ENCODE results near the gene EXOC3.
"Not testable (repeated sequence)": the region's sequence is repeated elsewhere in the genome, so short reads cannot be mapped to it uniquely, and the experiment has no call there.

The EXOC3 gene

DNA sequence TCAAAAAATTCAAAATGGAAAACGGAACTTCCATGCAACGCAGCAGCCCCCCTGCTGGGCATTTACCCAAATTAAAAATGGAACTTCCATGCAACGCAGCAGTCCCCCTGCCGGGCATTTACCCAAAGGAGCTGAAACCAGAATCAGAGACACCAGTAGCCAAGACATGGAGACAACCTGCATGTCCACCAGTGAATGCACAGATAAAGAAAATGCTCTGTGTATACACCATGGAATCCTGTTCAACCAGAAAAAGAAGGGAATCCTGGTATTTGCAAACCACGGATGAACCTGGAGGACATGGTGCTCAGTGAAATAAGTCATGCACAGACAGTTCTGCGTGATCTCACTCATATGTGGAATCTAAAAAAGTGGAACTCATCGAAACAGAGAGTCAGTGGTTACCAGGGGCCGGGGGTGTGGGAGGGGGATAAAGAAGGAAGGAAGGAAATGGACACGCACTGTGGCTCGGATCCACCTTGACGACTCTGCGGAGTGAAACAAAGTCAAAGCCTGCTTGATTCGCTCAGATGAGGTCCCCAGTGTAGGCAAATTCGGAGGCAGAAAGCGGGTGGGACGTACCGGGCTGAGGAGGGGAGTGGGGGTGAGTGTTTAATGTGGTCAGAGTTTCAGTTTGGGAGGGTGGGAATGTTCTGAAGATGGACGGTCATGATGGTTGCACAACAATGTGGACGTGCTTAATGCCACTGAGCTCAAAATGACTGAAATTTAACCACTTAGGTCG, 40.2 kb upstream of the EXOC3 start:
- no peaks in the 10 kb centered on the region for H3K9me3 Mint-ChIP-seq
- H3K36me3 Mint-ChIP-seq (ENCODE audit: low read depth) = peaks cover 24% of the 10 kb centered on the region
- peaks cover 37% of the 10 kb centered on the region for H3K4me1 Mint-ChIP-seq (ENCODE audit: low read depth)
- H3K4me3 Mint-ChIP-seq = no peak overlapping the region
- H3K27ac Mint-ChIP-seq = no peak overlapping the region
- peaks cover 23% of the 10 kb centered on the region for H3K27me3 Mint-ChIP-seq

DNA sequence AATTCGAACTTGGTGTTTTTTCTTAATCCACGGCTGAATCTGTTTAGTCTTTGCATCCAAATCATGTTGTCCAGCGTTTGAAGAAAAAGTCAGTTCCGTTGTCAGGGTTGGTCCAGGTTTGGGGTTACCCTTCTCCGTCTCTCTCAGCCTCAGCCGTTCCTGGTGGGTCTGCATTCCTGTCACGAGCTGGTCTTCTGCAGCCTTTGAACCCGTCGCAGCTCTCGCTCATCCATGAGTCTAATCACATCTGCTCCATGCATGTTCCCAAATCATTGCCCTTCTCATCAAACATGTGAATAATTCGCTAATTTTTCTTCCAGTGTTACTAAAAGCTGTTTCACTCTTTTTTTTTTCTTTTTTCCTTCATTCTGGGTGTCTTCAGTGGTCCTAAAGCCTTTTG, 39.0 kb upstream of the EXOC3 start:
- H3K4me3 Mint-ChIP-seq = no peak overlapping the region
- peaks cover 24% of the 10 kb centered on the region for H3K36me3 Mint-ChIP-seq (ENCODE audit: low read depth)
- H3K4me1 Mint-ChIP-seq (ENCODE audit: low read depth) = peaks cover 34% of the 10 kb centered on the region
- peaks cover 24% of the 10 kb centered on the region for H3K27me3 Mint-ChIP-seq
- no peak overlapping the region for H3K27ac Mint-ChIP-seq
- H3K9me3 Mint-ChIP-seq = no peaks in the 10 kb centered on the region

DNA sequence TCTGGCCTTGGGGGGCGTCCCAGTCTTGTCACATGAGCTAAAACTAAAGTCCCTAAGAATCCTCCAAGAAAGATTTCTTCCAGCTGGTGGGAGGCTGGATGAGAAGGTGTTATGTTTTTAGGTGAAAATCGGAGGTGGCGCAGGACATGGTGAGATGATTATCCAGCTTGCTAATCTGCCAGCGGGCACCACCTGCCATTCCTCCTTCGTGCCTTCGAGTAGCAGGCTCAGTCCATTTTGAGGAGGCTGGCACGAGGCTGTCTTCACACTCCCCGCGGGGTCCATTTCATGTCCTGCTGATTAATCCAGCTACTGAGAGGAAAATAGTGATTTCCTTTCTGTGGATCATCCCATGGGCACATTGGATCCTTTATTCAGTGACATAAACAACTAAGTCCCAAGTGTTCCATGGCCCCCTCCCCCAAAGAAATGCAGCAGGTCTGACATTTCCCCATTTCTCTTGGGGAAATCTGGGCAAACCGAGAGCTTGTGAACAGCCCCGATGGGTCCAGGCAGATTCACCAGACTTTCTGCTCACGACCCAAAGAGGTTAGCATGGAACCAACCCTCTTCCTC, 38.2 kb upstream of the EXOC3 start:
- Mint-ChIP-seq H3K9me3 (no peaks in the 10 kb centered on the region), H3K36me3 (ENCODE audit: low read depth) (peaks cover 24% of the 10 kb centered on the region), H3K4me3 (no peak overlapping the region), H3K4me1 (ENCODE audit: low read depth) (peaks cover 26% of the 10 kb centered on the region), H3K27me3 (peaks cover 29% of the 10 kb centered on the region), H3K27ac (no peak overlapping the region)

GRCh38 chr5:405421-405820, 37.6 kb upstream of the EXOC3 start:
- Mint-ChIP-seq H3K27ac (no peak overlapping the region), H3K9me3 (no peaks in the 10 kb centered on the region), H3K36me3 (ENCODE audit: low read depth) (peaks cover 18% of the 10 kb centered on the region), H3K4me3 (no peak overlapping the region), H3K4me1 (ENCODE audit: low read depth) (peaks cover 19% of the 10 kb centered on the region), H3K27me3 (peaks cover 28% of the 10 kb centered on the region)

GRCh38 chr5:406041-406440, 36.9 kb upstream of the EXOC3 start:
- H3K27ac Mint-ChIP-seq = no peak overlapping the region
- peaks cover 26% of the 10 kb centered on the region for H3K27me3 Mint-ChIP-seq
- H3K9me3 Mint-ChIP-seq = no peaks in the 10 kb centered on the region
- H3K4me3 Mint-ChIP-seq = no peak overlapping the region
- H3K4me1 Mint-ChIP-seq (ENCODE audit: low read depth) = peaks cover 20% of the 10 kb centered on the region
- peaks cover 15% of the 10 kb centered on the region for H3K36me3 Mint-ChIP-seq (ENCODE audit: low read depth)

DNA sequence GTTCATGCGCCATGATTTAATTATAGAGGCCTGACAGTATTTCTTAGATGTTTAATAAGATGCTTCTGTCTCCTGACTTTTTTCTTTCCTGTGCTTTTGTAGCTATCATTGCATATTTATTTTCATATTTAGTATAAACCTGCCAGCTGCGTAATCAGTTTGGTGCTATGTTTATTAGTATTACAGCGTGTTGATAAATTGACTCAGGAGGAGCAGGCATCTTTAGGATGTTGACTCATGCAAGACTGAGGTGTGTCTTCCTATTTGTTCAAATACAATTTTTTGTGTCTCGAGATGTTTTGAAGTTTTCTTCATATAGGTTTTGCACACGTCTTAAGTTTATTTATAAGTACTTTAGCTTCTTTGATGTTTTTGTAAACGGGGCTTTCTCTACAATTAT, 35.9 kb upstream of the EXOC3 start:
- Mint-ChIP-seq H3K9me3 (no peaks in the 10 kb centered on the region), H3K27me3 (peaks cover 22% of the 10 kb centered on the region), H3K27ac (no peak overlapping the region), H3K36me3 (ENCODE audit: low read depth) (peaks cover 11% of the 10 kb centered on the region), H3K4me1 (ENCODE audit: low read depth) (peaks cover 22% of the 10 kb centered on the region), H3K4me3 (no peak overlapping the region)

DNA sequence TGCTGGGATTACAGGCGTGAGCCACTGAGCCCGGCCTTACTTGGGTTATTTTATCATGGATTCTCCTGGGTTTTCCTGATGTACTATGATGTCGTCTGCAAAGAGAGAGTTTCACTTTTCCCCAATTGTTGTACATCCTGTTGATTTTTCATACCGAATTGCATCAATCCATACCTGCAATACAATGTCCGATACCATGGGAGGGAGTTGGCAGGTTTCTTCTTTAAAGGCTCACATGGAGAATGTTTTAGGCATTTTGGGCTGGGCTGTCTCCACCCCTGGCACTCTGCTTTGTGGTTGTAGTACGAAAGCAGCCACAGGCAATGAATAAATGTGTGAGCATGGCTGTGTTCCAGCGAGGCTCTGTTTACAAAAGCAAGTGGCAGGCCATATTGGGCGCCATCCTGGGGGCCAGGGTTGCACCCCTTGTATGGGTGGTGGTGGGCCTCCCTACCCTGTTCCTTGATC, 35.1 kb upstream of the EXOC3 start:
- Mint-ChIP-seq H3K4me3 (no peak overlapping the region), H3K27me3 (peaks cover 19% of the 10 kb centered on the region), H3K36me3 (ENCODE audit: low read depth) (peaks cover 10% of the 10 kb centered on the region)

DNA sequence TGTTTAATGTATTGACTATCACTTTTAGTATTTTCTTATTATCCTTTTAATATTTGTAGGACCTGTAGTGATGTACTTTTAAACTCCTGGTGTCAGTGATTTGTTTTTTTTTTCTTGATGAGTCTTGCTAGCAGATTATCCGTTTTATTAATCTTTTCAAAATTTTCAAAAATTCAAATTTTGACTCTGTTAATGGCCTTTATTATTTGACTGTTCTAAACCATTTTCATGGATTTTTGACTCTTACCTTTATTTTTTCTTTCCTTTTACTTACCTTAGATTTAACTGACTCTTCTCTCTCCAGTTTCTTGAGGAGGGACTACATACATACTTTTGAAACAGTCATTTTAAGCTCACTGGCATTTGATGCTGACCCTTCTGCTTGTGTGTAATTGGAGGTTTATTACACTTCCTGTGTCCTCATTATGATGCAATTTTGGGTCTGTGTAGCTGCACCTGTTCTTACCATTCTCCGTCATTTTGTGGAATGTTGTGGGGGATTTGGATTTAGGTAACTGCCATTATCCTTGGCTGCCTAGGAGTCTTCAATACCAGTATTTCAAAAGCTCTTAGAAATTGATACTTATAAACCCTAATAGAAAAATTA, 32.0 kb upstream of the EXOC3 start:
- Mint-ChIP-seq H3K36me3 (ENCODE audit: low read depth) (peaks cover 16% of the 10 kb centered on the region), H3K9me3 (no peaks in the 10 kb centered on the region), H3K4me1 (ENCODE audit: low read depth) (peaks cover 33% of the 10 kb centered on the region), H3K4me3 (no peak overlapping the region), H3K27ac (peak overlapping the region; percentile 49), H3K27me3 (peaks cover 10% of the 10 kb centered on the region)

More for the DNA sequence above, 35.1 kb upstream of the EXOC3 start:
- H3K27ac Mint-ChIP-seq = no peak overlapping the region
- H3K4me1 Mint-ChIP-seq (ENCODE audit: low read depth) = peaks cover 22% of the 10 kb centered on the region
- H3K9me3 Mint-ChIP-seq = no peaks in the 10 kb centered on the region

DNA sequence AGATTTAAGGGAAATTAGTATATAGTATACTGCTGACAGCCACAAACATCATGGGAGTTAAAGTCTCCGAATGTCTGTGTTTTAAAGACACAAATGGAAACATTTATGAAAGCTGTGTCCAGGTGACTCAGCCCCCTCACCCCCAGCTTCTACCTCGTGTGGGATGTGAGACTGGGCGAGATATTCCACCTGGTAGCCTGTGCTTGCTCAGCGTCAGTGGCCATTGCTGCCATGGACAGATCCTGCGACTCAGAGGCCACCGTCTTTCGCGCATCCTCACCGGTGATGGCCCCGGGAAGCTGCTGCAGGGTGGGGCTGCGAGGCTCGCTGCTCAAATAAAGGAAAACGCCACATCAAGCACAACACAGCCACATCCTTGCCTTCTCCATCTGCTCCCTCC, 31.2 kb upstream of the EXOC3 start:
- no peaks in the 10 kb centered on the region for H3K9me3 Mint-ChIP-seq
- peaks cover 10% of the 10 kb centered on the region for H3K27me3 Mint-ChIP-seq
- peaks cover 16% of the 10 kb centered on the region for H3K36me3 Mint-ChIP-seq (ENCODE audit: low read depth)
- H3K27ac Mint-ChIP-seq = peak overlapping the region; percentile 79
- peak overlapping the region; percentile 17 for H3K4me3 Mint-ChIP-seq
- H3K4me1 Mint-ChIP-seq (ENCODE audit: low read depth) = peaks cover 35% of the 10 kb centered on the region

GRCh38 chr5:414991-415927, 27.7 kb upstream of the EXOC3 start:
- H3K4me3 Mint-ChIP-seq, H3K27me3 Mint-ChIP-seq, H3K9me3 Mint-ChIP-seq, H3K27ac Mint-ChIP-seq: not testable (repeated sequence)
- peaks cover 35% of the 10 kb centered on the region for H3K4me1 Mint-ChIP-seq (ENCODE audit: low read depth)
- H3K36me3 Mint-ChIP-seq (ENCODE audit: low read depth) = peaks cover 24% of the 10 kb centered on the region

DNA sequence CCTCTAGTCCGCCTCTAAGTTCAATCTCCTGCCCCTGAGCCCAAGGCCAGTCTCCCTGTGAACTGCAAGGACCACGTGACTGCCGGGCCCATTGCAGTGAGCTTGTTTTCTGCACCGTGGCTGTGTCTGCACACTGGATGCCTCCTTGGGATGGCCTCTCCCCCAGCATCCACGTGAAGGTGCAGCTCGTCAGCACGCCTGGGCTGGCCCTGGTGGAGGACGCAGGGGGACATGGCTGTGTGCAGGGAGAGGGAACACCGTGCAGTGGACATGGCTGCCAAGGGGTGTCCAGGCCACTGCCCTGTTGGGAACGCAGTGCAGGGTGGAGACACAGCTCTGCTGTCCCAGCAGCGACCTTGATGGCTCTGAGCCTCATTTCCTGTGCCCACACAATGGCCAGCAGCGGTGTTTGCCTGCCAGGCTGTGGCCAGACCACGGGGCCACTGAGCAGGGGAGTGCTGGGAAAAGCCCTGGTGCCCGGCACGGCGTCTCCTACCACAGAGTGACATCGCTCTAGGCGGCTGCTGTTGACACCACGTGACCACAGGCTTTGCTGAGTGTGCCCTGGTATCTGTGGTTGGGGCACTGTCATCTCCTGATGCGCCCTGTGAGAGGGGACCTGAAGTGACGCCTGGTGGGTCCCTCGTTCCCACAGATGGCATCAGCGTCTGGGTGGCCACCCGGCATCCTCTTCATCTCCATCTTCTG, 26.9 kb upstream of the EXOC3 start:
- Mint-ChIP-seq H3K4me3 (no peak overlapping the region), H3K36me3 (ENCODE audit: low read depth) (peaks cover 26% of the 10 kb centered on the region), H3K27ac (no peak overlapping the region), H3K4me1 (ENCODE audit: low read depth) (peaks cover 32% of the 10 kb centered on the region), H3K9me3 (no peaks in the 10 kb centered on the region), H3K27me3 (no peaks in the 10 kb centered on the region)

GRCh38 chr5:416636-416960, 26.4 kb upstream of the EXOC3 start:
- peaks cover 27% of the 10 kb centered on the region for H3K4me1 Mint-ChIP-seq (ENCODE audit: low read depth)

DNA sequence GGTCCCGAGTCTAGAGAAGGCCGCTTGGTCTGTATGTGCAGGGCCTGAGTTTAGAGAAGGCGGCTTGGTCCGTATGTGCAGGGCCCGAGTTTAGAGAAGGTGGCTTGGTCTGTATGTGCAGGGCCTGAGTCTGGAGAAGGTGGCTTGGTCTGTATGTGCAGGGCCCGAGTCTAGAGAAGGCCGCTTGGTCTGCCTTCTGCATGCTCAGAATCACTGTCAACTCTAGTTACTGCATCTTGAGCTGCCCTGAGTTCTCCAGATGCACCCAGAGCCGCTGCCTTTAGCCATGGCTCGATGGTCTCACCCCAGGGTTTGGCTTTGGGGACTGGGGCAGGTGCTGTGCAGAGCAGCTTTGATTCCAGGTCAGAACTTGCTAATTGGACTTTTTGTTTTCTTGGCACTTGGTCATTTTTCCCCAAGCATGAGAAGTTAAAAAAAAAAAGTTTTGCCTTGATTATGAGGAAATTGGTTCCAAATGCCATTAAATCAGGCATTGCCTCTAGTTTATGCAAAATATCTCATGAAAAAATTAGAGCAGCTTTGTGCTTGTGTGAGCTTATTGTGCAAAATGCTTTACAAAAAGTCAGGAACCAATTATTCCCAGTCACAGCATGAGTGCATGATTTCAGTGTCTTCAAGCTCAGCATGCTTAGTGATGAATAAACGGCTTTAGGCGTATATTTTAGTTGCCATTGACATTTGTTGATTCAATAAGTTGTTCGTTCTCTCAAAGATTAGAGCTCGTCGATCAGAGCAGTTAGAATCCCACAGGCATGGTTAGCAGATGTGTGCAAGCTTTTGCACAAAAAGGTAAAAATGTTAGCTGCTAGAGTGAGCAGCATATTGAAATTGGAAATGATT, 25.4 kb upstream of the EXOC3 start:
- H3K4me3 Mint-ChIP-seq = no peak overlapping the region
- no peak overlapping the region for H3K27ac Mint-ChIP-seq
- H3K27me3 Mint-ChIP-seq = no peaks in the 10 kb centered on the region
- H3K4me1 Mint-ChIP-seq (ENCODE audit: low read depth) = peaks cover 20% of the 10 kb centered on the region
- H3K36me3 Mint-ChIP-seq (ENCODE audit: low read depth) = peaks cover 26% of the 10 kb centered on the region
- no peaks in the 10 kb centered on the region for H3K9me3 Mint-ChIP-seq

More at GRCh38 chr5:416636-416960, 26.4 kb upstream of the EXOC3 start:
- Mint-ChIP-seq H3K4me3 (no peak overlapping the region), H3K36me3 (ENCODE audit: low read depth) (peaks cover 26% of the 10 kb centered on the region), H3K27me3 (no peaks in the 10 kb centered on the region), H3K9me3 (no peaks in the 10 kb centered on the region), H3K27ac (no peak overlapping the region)

Measured in stimulated activated naive CD8-positive, alpha-beta T cell treated with anti-CD3 and anti-CD28 coated beads, Interleukin-15, Interleukin-2, amounts not matched to agents 100 ng/mL and 50 ng/mL, for 24 hours (primary cell).